ENCODE data around the gene PRELP.

The PRELP gene

DNA sequence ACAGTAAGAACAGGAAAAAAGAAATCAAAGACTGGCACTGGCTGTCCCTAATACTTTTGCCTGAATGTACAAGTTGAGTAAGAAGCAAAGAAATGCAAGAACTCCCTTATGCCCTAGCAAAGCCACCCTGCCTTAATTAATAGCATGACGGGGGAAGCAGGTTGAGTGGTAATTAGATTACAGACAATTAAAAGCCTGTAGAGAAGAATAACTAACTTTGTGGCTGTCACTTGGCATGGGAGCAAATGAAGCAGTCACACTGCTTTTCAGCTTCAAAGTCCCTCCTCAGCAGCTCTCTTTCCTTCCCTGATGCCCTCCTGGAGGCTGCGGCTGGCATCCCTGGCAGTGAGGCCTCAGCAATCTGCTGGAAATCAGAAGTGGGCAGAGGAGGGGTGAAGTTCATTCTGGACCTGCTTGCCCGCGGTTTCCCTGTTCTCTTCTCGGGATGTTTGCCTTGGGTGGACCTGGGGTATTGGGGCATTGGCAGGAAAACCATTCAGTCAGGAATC is 21.7 kb downstream of the PRELP start:
- H3K27ac ChIP-seq: no peak overlapping the region
- TF ChIP-seq, protein P1, sequence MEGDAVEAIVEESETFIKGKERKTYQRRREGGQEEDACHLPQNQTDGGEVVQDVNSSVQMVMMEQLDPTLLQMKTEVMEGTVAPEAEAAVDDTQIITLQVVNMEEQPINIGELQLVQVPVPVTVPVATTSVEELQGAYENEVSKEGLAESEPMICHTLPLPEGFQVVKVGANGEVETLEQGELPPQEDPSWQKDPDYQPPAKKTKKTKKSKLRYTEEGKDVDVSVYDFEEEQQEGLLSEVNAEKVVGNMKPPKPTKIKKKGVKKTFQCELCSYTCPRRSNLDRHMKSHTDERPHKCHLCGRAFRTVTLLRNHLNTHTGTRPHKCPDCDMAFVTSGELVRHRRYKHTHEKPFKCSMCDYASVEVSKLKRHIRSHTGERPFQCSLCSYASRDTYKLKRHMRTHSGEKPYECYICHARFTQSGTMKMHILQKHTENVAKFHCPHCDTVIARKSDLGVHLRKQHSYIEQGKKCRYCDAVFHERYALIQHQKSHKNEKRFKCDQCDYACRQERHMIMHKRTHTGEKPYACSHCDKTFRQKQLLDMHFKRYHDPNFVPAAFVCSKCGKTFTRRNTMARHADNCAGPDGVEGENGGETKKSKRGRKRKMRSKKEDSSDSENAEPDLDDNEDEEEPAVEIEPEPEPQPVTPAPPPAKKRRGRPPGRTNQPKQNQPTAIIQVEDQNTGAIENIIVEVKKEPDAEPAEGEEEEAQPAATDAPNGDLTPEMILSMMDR (conservative IDR thresholded peaks at IDR 0.05): no peak

DNA sequence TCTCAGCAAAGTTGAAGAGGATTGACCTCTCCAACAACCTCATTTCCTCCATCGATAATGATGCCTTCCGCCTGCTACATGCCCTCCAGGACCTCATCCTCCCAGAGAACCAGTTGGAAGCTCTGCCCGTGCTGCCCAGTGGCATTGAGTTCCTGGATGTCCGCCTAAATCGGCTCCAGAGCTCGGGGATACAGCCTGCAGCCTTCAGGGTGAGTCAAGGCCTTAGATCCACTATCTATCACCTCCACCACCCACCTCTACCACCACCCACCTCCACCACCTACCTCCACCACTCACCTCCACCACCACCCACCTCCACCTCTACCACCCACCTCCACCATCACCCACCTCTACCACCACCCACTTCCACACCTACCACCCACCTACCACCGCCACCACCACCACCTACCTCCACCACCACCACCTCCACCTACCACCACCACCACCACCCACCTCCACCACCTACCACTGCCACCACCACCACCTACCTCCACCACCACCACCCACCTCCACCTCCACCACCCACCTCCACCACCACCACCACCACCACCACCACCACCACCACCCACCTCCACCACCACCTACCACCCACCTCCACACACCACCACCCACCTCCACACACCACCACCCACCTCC is 24.2 kb downstream of the PRELP start:
- TF ChIP-seq, protein P1 (conservative IDR thresholded peaks at IDR 0.05): no peak
- H3K27ac ChIP-seq: no peak overlapping the region

DNA sequence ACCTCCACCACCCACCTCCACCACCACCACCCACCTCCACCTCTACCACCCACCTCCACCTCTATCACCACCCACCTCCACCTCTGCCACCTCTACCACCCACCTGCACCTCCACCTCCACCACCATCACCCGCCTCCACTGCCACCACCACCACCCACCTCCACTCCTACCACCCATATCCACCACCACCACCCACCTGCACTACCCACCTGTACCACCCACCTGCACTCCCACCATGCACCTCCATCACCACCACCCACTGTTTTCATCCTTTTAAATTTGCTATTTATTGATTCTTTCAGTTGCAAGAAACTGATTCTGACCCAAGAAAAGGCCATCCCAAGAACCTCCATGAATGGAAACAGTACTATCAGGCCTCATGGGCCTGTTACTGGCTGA is 24.7 kb downstream of the PRELP start:
- H3K27ac ChIP-seq: no peak overlapping the region
- TF ChIP-seq, protein P1 (conservative IDR thresholded peaks at IDR 0.05): no peak

DNA sequence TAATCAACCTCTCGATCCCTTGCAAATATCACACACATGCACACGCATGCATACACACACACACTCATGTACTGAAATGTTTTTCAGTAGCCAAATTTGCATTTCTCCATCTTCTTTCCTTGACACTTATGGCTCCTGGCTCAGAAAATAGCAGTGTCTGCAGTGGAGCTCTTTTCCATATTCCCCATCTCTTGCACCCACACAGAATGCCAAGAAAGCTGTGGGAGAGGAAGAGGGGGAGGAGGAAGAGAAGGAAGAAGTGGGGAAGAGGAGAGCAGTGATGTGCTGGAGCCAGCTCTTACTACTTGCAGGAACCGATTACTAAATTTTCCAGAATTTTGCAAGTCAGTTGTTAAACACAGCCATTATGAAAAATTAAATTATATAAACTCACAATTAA is 28.2 kb downstream of the PRELP start:
- TF ChIP-seq, protein P1 (conservative IDR thresholded peaks at IDR 0.05): no peak

DNA sequence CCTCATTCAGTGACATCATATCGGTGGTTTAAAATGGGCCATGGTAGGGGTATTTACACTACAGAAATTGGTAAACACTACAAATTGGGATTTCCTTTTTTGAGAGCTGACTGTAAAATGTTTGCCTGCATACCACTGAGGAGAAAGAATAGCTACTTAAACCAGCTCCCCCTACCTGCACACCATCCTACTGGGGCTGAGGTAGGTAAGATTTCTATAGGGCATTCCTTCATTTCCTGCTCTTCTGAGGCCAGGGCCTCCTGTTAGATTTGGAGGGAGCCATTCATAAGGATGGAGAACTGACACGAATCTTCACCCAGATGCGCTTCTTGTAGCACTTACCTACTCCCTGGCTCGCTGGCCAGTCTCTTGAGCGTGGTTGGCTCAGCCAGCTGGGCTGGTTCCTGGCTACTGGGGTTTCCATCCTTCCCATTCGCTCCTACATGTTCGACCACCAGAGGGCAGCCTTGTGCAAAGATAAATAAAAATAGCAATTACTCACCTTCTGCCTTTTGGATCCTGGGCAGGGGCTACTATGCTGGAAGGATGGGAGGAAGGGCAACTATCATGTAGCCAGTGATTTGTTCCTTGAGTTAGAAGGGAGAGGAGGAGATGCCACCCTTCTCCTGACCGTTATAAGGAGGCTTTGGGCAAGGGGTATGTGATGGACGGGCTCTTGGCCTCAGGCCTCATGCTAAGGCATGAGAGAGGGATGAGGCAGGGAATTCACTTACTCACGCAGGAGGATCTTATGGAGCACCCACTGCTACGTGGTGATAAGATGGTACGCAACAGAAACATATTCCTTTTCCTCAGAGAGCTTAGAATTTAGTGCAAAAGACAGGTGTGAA is 29.0 kb downstream of the PRELP start:
- TF ChIP-seq, protein P1 (conservative IDR thresholded peaks at IDR 0.05): peak; percentile 82
- H3K27ac ChIP-seq: no peak overlapping the region

More for the DNA sequence above, 28.2 kb downstream of the PRELP start:
- H3K27ac ChIP-seq: no peak overlapping the region

DNA sequence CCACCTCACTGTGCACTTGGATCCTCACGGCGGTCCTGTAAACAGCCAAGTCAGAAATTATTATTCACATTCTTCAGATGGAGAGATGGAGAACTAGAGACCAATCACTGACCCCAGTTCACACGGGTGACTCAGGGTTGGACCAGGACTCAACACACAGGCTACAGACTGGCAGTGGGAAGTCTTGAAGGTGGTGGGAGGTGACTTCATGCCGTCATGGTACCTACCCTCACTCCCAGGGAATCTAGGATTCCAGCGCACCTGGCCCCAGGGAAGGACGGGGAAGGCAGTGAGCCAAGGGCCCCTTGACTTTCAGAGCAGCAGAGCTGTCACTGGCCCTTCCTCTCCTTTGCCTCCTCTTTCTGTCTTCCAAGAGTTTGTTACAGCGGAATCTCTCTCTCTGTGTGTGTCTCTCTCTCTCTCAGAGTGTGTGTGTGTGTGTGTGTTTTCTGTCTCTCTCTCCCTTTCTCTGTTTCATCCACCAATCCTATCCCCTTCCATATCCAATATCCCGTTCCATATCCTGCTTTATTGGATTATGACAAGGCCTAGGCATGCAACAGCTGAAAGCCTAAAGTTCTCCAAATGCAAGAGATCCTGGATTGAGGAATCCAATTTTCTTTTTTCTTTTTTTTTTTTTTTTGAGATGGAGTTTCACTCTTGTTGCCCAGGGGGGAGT is 30.1 kb downstream of the PRELP start:
- TF ChIP-seq, protein P1 (conservative IDR thresholded peaks at IDR 0.05): no peak

More for the DNA sequence above, 30.1 kb downstream of the PRELP start:
- H3K27ac ChIP-seq: no peak overlapping the region
